Measurements from ENCODE around the gene IGSF9. TPM values are rescaled to one million over a fixed set of nuclear protein-coding genes. Genes with fewer than 3 reads are reported as not detected.

The IGSF9 gene
- total RNA-seq, 1 donor from 2014 or later = 36.4 TPM

DNA sequence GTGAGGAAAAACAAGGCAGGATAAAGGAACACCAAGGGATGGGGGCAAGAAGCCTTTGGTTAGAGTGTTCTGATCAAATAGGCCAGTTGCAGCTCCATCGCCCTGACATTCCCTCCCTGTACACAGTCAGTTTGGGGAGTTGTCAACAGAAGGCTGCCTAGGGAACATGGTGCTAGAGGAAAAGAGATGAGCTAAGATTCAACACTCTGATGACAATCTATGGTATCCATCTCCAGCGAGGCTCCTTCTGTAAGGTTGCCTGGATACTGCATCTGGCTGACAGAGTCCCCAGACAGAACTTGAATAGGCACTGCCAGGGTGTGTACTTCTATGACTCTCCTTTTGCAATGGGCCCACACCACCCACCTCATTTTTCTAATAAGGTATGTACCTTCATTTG, 19.9 kb upstream of the IGSF9 start:
- DNase-seq (ENCODE audit: extremely low spot score, unreplicated experiment) = no peak
- peaks cover 6% of the 10 kb centered on the region for H3K9me3 Mint-ChIP-seq
- H3K4me1 Mint-ChIP-seq (ENCODE audit: unreplicated experiment) = peaks cover 11% of the 10 kb centered on the region
- H3K4me3 Mint-ChIP-seq = no peak overlapping the region
- no peak overlapping the region for H3K27ac Mint-ChIP-seq
- TF ChIP-seq CTCF (conservative IDR thresholded peaks at IDR 0.05) = no peak
- H3K36me3 Mint-ChIP-seq = no peaks in the 10 kb centered on the region
- peaks cover 9% of the 10 kb centered on the region for H3K27me3 Mint-ChIP-seq

- Mint-ChIP-seq H3K4me3 (no peak overlapping the region), H3K27ac (no peak overlapping the region), H3K4me1 (ENCODE audit: unreplicated experiment) (peaks cover 17% of the 10 kb centered on the region), H3K9me3 (peaks cover 11% of the 10 kb centered on the region), H3K27me3 (peaks cover 11% of the 10 kb centered on the region), H3K36me3 (no peaks in the 10 kb centered on the region)
- DNase-seq (ENCODE audit: extremely low spot score, unreplicated experiment) = no peak
- TF ChIP-seq CTCF (conservative IDR thresholded peaks at IDR 0.05) = no peak
These were observed 18.7 kb upstream of the IGSF9 start for GRCh38 chr1:159964144-159964543.

GRCh38 chr1:159962176-159962575, 16.8 kb upstream of the IGSF9 start:
- no peak overlapping the region for H3K4me3 Mint-ChIP-seq
- TF ChIP-seq CTCF (conservative IDR thresholded peaks at IDR 0.05) = no peak
- peaks cover 18% of the 10 kb centered on the region for H3K4me1 Mint-ChIP-seq (ENCODE audit: unreplicated experiment)
- peaks cover 11% of the 10 kb centered on the region for H3K27me3 Mint-ChIP-seq
- peaks cover 12% of the 10 kb centered on the region for H3K9me3 Mint-ChIP-seq
- no peak overlapping the region for H3K27ac Mint-ChIP-seq
- no peaks in the 10 kb centered on the region for H3K36me3 Mint-ChIP-seq
- no peak for DNase-seq (ENCODE audit: extremely low spot score, unreplicated experiment)

DNA sequence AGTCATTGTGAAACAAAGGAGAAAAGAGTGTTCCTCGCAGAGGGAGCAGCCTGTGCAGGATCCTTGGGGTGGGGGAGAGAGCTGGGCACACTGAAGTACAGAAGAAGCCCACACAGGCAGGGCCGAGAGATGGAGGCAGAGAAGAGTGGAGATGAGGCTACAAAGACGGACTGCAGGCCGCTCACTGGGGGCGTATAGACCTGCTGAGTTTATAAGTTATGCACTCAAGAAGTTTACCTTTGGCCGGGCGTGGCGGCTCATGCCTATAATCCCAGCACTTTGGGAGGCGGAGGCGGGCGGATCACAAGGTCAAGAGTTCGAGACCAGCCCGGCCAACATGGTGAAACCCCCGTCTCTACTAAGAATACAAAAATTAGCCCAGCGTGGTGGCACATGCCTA, 16.2 kb upstream of the IGSF9 start:
- no peak for TF ChIP-seq CTCF (conservative IDR thresholded peaks at IDR 0.05)
- Mint-ChIP-seq H3K4me3 (peak overlapping the region; percentile 46), H3K4me1 (ENCODE audit: unreplicated experiment) (peaks cover 18% of the 10 kb centered on the region), H3K27me3 (peaks cover 11% of the 10 kb centered on the region), H3K9me3 (peaks cover 12% of the 10 kb centered on the region), H3K36me3 (no peaks in the 10 kb centered on the region), H3K27ac (peak overlapping the region; percentile 5)
- no peak for DNase-seq (ENCODE audit: extremely low spot score, unreplicated experiment)

DNA sequence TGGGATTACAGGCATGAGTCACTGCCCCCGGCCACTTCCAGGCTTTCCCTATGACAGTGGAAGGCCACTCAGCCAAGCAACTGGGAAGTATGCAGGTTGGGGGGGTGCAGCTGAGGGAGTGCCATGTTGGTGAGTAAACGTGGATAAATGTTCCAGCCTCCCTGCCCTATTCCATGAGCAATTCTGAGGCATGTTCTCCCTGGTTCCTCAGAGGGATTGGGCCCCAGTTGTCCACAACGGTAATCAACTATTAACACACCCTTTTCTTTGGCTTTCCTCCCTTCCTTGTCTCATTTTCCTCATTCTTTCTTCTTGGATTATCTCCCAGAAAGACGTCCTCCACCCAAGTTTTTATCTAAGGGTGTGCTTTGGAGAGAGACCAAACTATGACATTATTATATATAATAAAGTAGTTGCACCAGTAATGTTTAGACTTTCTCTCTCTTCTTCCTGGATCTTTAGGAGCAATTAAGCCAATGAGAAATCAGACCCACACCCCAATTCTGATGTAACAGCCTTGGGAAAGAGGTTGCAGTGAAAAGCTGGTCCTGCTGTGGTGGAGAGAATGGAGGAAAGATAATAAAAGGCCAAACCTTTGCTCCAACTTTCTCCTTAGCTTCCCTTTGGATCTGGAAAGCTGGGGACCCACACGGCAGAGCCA, 15.4 kb upstream of the IGSF9 start:
- H3K27me3 Mint-ChIP-seq = peaks cover 8% of the 10 kb centered on the region
- H3K4me3 Mint-ChIP-seq = peak overlapping the region; percentile 46
- TF ChIP-seq CTCF (conservative IDR thresholded peaks at IDR 0.05) = no peak
- DNase-seq (ENCODE audit: extremely low spot score, unreplicated experiment) = no peak
- peaks cover 12% of the 10 kb centered on the region for H3K9me3 Mint-ChIP-seq
- H3K27ac Mint-ChIP-seq = peak overlapping the region; percentile 5
- peaks cover 18% of the 10 kb centered on the region for H3K4me1 Mint-ChIP-seq (ENCODE audit: unreplicated experiment)
- no peaks in the 10 kb centered on the region for H3K36me3 Mint-ChIP-seq
